CD4-positive, alpha-beta memory T cell (primary cell): Measurements from ENCODE around the gene SLITRK5. TPM values are rescaled to one million over a fixed set of nuclear protein-coding genes. Genes with fewer than 3 reads are reported as not detected.

Experiments
- CTCF ChIA-PET: fragments of 350-600 bp; sonication (Branson Sonifier 250); formaldehyde crosslinking; loops from one replicate; lab custom pipeline; 2021; ENCODE audit warnings: inconsistent platforms; ENCODE audit not compliant: partially characterized antibody; lab: Charles Lee
- POLR2A ChIA-PET: fragments of 350-600 bp; sonication (Branson Sonifier 250); formaldehyde crosslinking; loops from one replicate; lab custom pipeline; 2021; ENCODE audit not compliant: partially characterized antibody; lab: Charles Lee
- DNase-seq, 5 donors: peaks; one replicate each; pipeline versions ENCODE4 v3.0.0 to v3.0.0-alpha.2; 2020 to 2022; ENCODE audit warnings: mixed read lengths in 1 of 5
- H3K27ac ChIP-seq: one replicate; pipeline ENCODE4 v1.7.0; 2013; ENCODE audit warnings: low read depth, low read length
- H3K27me3 ChIP-seq: 2 replicates; pipeline ENCODE4 v1.7.0; 2013; ENCODE audit warnings: mild to moderate bottlenecking, low read length, moderate library complexity; ENCODE audit not compliant: insufficient read depth
- H3K36me3 ChIP-seq: 2 replicates; pipeline ENCODE4 v1.7.0; 2013; ENCODE audit warnings: mild to moderate bottlenecking, low read length, moderate library complexity; ENCODE audit not compliant: insufficient read depth
- H3K4me1 ChIP-seq: 2 replicates; pipeline ENCODE4 v1.7.0; 2013; ENCODE audit warnings: mild to moderate bottlenecking, low read length, moderate library complexity; ENCODE audit not compliant: insufficient read depth
- H3K4me3 ChIP-seq, 2 donors: one replicate each; pipeline ENCODE4 v1.7.0; 2013; ENCODE audit warnings: low read length in 2 of 2, mild to moderate bottlenecking in 1 of 2
- H3K9me3 ChIP-seq, 2 donors: one replicate each; pipeline ENCODE4 v1.7.0; 2013; ENCODE audit warnings: low read length in 2 of 2, control low read depth in 1 of 2; ENCODE audit not compliant: control insufficient read depth in 1 of 2
- H3K27ac Mint-ChIP-seq, 7 donors: one replicate each; pipeline ENCODE4 v1.8.0; 2020 to 2021; ENCODE audit warnings: mixed read lengths in 7 of 7, mild to moderate bottlenecking in 6 of 7, inconsistent platforms in 3 of 7, moderate library complexity in 3 of 7
- H3K27me3 Mint-ChIP-seq, 2 donors: one replicate each; pipeline ENCODE4 v1.8.0; 2020 to 2021; ENCODE audit warnings: mixed read lengths in 2 of 2
- H3K36me3 Mint-ChIP-seq, 2 donors: one replicate each; pipeline ENCODE4 v1.8.0; 2020 to 2021; ENCODE audit warnings: mixed read lengths in 2 of 2, inconsistent platforms in 1 of 2, mild to moderate bottlenecking in 1 of 2
- H3K4me1 Mint-ChIP-seq, 4 donors: one replicate each; pipeline ENCODE4 v1.8.0; 2020 to 2021; ENCODE audit warnings: mixed read lengths in 4 of 4, mild to moderate bottlenecking in 1 of 4
- H3K4me3 Mint-ChIP-seq, 8 donors: one replicate each; pipeline ENCODE4 v1.8.0; 2020 to 2021; ENCODE audit warnings: mixed read lengths in 8 of 8, mild to moderate bottlenecking in 7 of 8, moderate library complexity in 6 of 8, inconsistent platforms in 3 of 8
- H3K9me3 Mint-ChIP-seq, 8 donors: one replicate each; pipeline ENCODE4 v1.8.0; 2020 to 2021; ENCODE audit warnings: mixed read lengths in 8 of 8, mild to moderate bottlenecking in 5 of 8, inconsistent platforms in 3 of 8, moderate library complexity in 1 of 8
- intact Hi-C: fragments of 100-400 bp; cut with micrococcal nuclease; formaldehyde crosslinking; loops from one replicate; pipeline ENCODE4 v1.15.1; 2023
- polyA plus RNA-seq, 2 donors: library from polyadenylated mRNA; unstranded; fragments of 300-500 nt; fragmentation: Illumina TruSeq; gene quantifications; one replicate each; pipeline ENCODE4 v1.2.3, GENCODE V29; 2021
- total RNA-seq, 2 experiments: library from RNA; stranded (reverse); gene quantifications; one replicate each; pipeline ENCODE4 v1.2.3, GENCODE V29; 2021

The SLITRK5 gene
- total and polyA plus RNA-seq, 4 experiments from 2014 or later: 0.02 to 0.44 (median 0.38) TPM; not detected in 1

DNA sequence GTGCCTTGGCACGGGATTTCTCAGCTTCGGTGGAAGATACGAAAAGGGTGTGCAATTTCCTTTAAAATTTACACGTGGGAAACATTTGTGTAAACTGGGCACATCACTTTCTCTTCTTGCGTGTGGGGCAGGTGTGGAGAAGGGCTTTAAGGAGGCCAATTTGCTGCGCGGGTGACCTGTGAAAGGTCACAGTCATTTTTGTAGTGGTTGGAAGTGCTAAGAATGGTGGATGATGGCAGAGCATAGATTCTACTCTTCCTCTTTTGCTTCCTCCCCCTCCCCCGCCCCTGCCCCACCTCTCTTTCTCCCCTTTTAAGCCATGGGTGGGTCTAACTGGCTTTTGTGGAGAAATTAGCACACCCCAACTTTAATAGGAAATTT is 7.2 kb downstream of the SLITRK5 start:
- POLR2A ChIA-PET: no interaction called here
- intact Hi-C loops: no loop called here

DNA sequence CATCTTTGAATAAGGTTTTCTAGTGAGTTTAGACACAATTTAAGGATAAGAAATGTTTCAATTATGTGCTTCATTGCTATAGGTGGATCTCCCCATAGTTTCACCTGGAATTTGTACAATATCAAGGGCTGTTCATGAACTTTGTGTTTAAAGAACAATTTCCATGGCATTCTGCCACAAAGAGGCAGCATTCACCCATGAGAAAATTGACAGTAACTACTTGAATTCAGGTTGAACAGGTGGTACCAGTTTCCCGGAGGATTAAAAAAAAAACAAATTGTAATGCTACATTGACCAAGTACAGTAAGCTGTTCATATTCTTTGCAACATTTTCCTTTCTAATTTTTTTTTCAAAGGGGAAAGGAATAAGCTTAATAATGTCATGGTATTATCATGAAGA is 9.1 kb downstream of the SLITRK5 start:
- ChIA-PET CTCF (no interaction called here), POLR2A (no interaction called here)
- intact Hi-C loops: no loop called here
- no peak overlapping the region for H3K27ac ChIP-seq
- H3K4me3 ChIP-seq: no peak overlapping the region
- H3K27me3 ChIP-seq: peaks cover 3% of the 10 kb centered on the region
- no peaks in the 10 kb centered on the region for H3K36me3 ChIP-seq
- Mint-ChIP-seq H3K27ac (no peak overlapping the region), H3K4me3 (no peak overlapping the region), H3K4me1 (peaks cover 0 to 22% (median 6%) of the 10 kb centered on the region in 4 donors), H3K9me3 (peaks cover 0 to 11% (median 2%) of the 10 kb centered on the region in 8 donors), H3K27me3 (peaks cover 11 to 26% of the 10 kb centered on the region in 2 donors), H3K36me3 (no peaks in the 10 kb centered on the region)
- no peaks in the 10 kb centered on the region for H3K9me3 ChIP-seq
- H3K4me1 ChIP-seq: no peaks in the 10 kb centered on the region
- no peak for DNase-seq

More for the DNA sequence above, 7.2 kb downstream of the SLITRK5 start:
- Mint-ChIP-seq H3K27ac (no peak overlapping the region), H3K9me3 (peaks cover 0 to 20% (median 5%) of the 10 kb centered on the region in 8 donors), H3K27me3 (peaks cover 23 to 39% of the 10 kb centered on the region in 2 donors), H3K4me3 (peak overlapping the region; percentile 19 to 84 (median 74)), H3K36me3 (peaks cover 0 to 1% of the 10 kb centered on the region in 2 donors), H3K4me1 (peaks cover 0 to 34% (median 14%) of the 10 kb centered on the region in 4 donors)
- no peaks in the 10 kb centered on the region for H3K4me1 ChIP-seq
- H3K36me3 ChIP-seq: no peaks in the 10 kb centered on the region
- H3K4me3 ChIP-seq: no peak overlapping the region
- H3K27ac ChIP-seq: no peak overlapping the region
- CTCF ChIA-PET: no interaction called here
- H3K9me3 ChIP-seq: no peaks in the 10 kb centered on the region
- peaks cover 3% of the 10 kb centered on the region for H3K27me3 ChIP-seq
- DNase-seq: peak in 1 of 5 donors; percentile 3

DNA sequence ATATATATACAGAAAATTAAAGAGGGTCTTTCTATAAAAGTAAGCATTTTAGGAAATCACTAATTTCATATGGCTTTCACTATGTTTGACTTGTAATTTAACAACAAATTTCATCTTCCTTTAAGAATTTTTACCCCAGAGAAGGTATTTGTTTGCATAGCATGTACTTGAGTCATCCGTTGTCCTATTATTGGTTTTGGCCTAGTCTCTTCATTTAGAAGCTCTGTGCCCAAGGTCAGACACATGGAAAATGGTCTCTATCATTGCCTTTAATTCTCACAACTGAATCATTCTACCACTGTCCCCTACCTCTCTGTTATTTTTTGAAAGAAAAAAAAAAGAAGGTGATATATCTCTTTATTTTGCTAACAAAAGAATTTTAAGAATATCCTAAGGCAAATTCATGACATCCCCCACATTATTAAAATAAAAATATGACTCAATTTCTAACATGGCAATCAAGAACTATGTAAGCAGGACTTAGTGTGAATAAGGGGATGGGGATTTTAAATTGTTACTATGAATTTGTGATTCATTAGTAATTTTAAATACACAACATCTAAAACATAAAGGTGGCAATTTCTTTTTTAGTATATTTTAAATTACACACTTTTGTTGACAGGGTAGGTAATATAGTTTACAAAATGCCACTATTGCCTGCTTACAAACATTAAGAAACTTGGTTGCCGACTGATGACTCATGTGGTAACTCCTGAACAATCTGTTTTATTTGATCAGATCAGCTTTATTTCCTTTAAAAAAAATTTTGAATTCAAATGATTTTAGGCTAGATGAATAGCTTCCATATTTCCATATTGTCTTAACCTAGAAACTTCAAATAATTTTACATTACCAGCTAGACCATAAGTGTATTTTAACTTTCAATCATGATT is 13.9 kb downstream of the SLITRK5 start:
- Histone ChIP-seq H3K4me3 (no peak overlapping the region), H3K27me3 (no peaks in the 10 kb centered on the region), H3K4me1 (no peaks in the 10 kb centered on the region), H3K36me3 (no peaks in the 10 kb centered on the region), H3K27ac (no peak overlapping the region), H3K9me3 (no peaks in the 10 kb centered on the region)
- ChIA-PET POLR2A (no interaction called here), CTCF (no interaction called here)
- Mint-ChIP-seq H3K36me3 (no peaks in the 10 kb centered on the region), H3K4me1 (no peaks in the 10 kb centered on the region), H3K9me3 (peaks cover 0 to 2% (median 0%) of the 10 kb centered on the region in 8 donors), H3K4me3 (no peak overlapping the region), H3K27me3 (no peaks in the 10 kb centered on the region), H3K27ac (no peak overlapping the region)
- intact Hi-C loops: no loop called here
- DNase-seq: no peak

DNA sequence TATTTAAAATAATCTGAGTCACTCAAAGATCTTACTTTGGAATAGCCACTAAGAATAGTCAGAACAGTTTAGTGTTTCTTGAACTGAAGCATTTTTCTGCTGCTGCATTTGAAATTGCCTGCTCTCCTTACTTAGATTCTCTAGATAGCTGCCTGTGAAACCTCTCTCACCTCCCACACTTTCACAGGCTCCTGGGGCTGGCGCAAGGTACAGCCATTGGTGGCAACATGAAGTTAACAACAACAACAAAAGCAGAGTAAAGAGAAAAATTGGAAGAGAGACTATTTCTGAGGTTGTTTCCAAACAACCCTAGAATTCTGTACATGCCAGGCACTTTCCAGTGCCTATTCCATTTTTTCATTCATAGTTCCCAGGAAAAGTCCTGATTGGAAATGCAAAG is 25.3 kb downstream of the SLITRK5 start:
- Histone ChIP-seq H3K27me3 (no peaks in the 10 kb centered on the region), H3K36me3 (no peaks in the 10 kb centered on the region), H3K27ac (no peak overlapping the region), H3K4me1 (no peaks in the 10 kb centered on the region), H3K4me3 (no peak overlapping the region), H3K9me3 (no peaks in the 10 kb centered on the region)
- Mint-ChIP-seq H3K27ac (peak overlapping the region in 1 of 7 donors; percentile 77), H3K4me1 (no peaks in the 10 kb centered on the region), H3K4me3 (no peak overlapping the region), H3K27me3 (no peaks in the 10 kb centered on the region), H3K9me3 (peaks cover 0 to 6% (median 2%) of the 10 kb centered on the region in 8 donors), H3K36me3 (no peaks in the 10 kb centered on the region)
- POLR2A ChIA-PET: no interaction called here
- intact Hi-C loops: no loop called here
- DNase-seq: no peak
- CTCF ChIA-PET: no interaction called here

DNA sequence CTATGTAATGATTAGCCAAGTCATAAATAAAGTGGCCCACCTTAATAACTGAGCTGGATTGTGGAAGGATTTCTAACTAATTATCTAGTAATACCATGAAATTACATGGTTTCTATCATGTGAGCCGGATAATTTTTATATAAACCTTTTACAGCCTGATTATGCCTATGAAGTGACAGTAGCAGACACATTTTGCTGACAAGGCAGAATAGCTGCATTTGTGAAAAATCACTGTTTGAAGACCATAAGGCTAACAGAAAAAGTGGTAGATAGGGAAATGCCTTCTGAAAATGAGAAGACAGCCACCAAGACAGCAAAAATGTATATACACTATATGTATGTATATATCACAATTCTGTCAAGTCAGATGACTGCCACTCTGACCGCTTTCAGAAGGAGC is 27.1 kb downstream of the SLITRK5 start:
- CTCF ChIA-PET: no interaction called here
- no peak for DNase-seq
- no peak overlapping the region for H3K4me3 ChIP-seq
- H3K4me1 ChIP-seq: no peaks in the 10 kb centered on the region
- no peaks in the 10 kb centered on the region for H3K36me3 Mint-ChIP-seq
- POLR2A ChIA-PET: no interaction called here
- no peak overlapping the region for H3K27ac Mint-ChIP-seq
- peaks cover 0 to 8% (median 2%) of the 10 kb centered on the region in 8 donors for H3K9me3 Mint-ChIP-seq
- H3K9me3 ChIP-seq: no peaks in the 10 kb centered on the region
- H3K27ac ChIP-seq: no peak overlapping the region
- H3K27me3 ChIP-seq: no peaks in the 10 kb centered on the region
- H3K4me1 Mint-ChIP-seq: no peaks in the 10 kb centered on the region
- no peak overlapping the region for H3K4me3 Mint-ChIP-seq
- no peaks in the 10 kb centered on the region for H3K36me3 ChIP-seq
- intact Hi-C loops: no loop called here
- no peaks in the 10 kb centered on the region for H3K27me3 Mint-ChIP-seq

DNA sequence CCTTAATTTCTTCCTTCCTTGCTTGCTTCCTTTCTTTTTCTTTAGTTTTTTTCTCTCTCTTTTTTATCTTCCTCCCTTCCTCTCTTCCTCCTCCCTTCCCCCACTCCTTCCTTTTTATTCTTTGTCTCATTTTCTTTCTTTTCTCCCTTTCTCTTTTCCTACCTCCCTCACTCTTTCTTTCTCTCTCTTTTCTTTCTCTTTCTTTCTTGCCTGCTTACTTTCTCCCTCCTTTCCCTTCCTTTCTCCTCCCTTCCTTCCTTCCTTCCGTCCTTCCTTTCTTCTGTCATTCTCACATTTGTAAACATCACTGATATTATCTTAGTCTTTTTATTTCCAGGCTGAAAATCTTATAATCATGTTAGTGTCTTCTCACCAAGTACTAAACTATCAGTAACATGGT is 38.8 kb downstream of the SLITRK5 start:
- intact Hi-C loops: no loop called here
- POLR2A ChIA-PET: no interaction called here
- CTCF ChIA-PET: no interaction called here
- H3K27ac Mint-ChIP-seq: no peak overlapping the region
- Histone ChIP-seq H3K9me3 (no peaks in the 10 kb centered on the region), H3K36me3 (no peaks in the 10 kb centered on the region), H3K4me3 (no peak overlapping the region), H3K27ac (no peak overlapping the region), H3K4me1 (no peaks in the 10 kb centered on the region), H3K27me3 (no peaks in the 10 kb centered on the region)
- no peaks in the 10 kb centered on the region for H3K4me1 Mint-ChIP-seq
- H3K27me3 Mint-ChIP-seq: no peaks in the 10 kb centered on the region
- no peak overlapping the region for H3K4me3 Mint-ChIP-seq
- no peak for DNase-seq
- H3K9me3 Mint-ChIP-seq: peaks cover 0 to 12% (median 3%) of the 10 kb centered on the region in 8 donors
- H3K36me3 Mint-ChIP-seq: no peaks in the 10 kb centered on the region

DNA sequence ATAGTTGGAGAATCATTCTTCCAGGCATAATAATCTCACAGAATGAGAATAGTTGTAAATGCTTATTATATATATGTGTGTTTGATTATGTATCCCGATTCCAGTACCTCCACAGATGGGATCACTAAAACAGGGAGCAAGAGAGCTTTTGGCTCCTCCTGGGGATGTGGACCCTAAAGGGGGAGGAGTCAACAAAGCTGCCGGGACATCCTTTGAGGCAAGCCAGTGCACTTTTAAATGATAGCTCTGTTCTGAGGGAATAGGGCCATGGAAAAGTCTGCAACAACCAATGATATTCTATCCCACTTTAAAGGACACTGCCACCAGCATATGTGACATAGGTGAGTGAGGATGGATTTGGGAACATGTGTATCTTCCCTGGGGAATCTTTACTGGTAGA is 40.8 kb downstream of the SLITRK5 start:
- no peak overlapping the region for H3K27ac Mint-ChIP-seq
- POLR2A ChIA-PET: no interaction called here

More for the DNA sequence above, 40.8 kb downstream of the SLITRK5 start:
- H3K27me3 Mint-ChIP-seq: no peaks in the 10 kb centered on the region
- H3K36me3 Mint-ChIP-seq: no peaks in the 10 kb centered on the region
- H3K4me1 Mint-ChIP-seq: no peaks in the 10 kb centered on the region
- CTCF ChIA-PET: no interaction called here
- H3K4me1 ChIP-seq: no peaks in the 10 kb centered on the region
- no peak for DNase-seq
- no peaks in the 10 kb centered on the region for H3K36me3 ChIP-seq
- intact Hi-C loops: no loop called here
- no peak overlapping the region for H3K4me3 Mint-ChIP-seq
- peaks cover 0 to 12% (median 2%) of the 10 kb centered on the region in 8 donors for H3K9me3 Mint-ChIP-seq
- no peak overlapping the region for H3K4me3 ChIP-seq
- H3K27ac ChIP-seq: no peak overlapping the region
- H3K9me3 ChIP-seq: no peaks in the 10 kb centered on the region
- no peaks in the 10 kb centered on the region for H3K27me3 ChIP-seq
